Measurements from ENCODE around the gene DENND5A.

DNA sequence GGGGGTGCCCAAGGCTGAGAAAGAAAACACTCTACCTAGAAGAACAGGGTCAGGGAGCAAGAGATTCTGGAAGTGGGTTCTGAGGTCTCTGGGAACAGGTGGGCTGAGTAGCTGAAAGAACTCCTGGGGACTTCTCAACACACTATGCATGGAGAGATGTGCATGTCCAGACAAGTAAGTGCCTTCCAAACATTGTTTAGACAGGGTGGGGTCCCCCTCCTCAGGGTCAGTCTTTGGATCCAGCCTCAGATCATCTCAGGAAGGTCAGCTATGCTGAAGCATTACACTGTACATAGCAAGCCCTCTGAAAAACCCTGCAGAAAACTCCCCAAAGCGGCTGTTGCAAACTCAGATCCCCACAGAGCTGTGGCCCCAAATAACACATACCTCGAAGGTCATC is 119.9 kb downstream of the DENND5A start:
- TF ChIP-seq POLR2A (IDR thresholded peaks at IDR 0.05; ENCODE audit: low read length) (no peak), GATA1 (IDR thresholded peaks at IDR 0.05; ENCODE audit: low read depth, low read length) (no peak)
